ENCODE results near the gene TECTB.

Gene TECTB

DNA sequence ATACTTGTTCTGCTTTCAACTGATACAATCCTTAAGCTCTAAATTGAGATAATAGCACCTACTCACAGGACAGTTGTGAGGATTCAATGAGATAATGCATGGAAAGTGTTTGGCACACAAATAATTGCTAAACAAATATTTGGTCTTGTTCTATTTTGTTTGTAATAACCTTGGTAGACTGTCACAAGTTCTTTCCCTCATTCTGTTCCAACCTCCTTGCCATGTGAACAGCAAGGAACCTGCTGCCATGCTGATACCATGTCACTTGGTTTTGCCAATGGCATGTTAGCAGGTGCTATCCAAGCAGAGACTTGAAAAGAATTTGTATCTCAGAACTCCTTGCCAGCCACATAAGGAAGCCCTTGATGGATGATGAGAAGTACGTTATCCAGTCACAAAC lies 24.8 kb upstream of the TECTB start:
- no peak for FAIRE-seq
- TF ChIP-seq POLR2A (IDR thresholded peaks at IDR 0.05; ENCODE audit: low read depth, low read length) = no peak
- DNase-seq (ENCODE audit: insufficient read length, low spot score) = no peak

DNA sequence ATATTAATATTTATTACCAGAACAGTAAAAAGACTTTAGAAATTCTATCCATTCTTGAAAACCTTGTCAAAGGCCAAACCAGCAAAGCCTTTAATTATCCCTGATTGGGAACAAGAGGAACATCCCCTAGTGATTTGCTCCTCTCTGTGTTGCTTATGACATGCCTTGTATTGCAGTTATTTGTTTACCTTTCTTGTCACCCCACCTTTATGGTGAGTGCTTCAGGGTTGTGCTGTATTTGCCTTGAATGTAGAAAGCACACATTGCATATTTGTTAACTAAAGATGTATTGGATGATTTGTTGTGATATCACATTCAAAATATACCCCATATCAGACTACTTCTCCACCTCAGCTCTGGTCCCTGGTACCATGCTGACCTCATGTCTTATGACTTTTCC lies 23.5 kb upstream of the TECTB start:
- FAIRE-seq (no peak), DNase-seq (ENCODE audit: insufficient read length, low spot score) (no peak)
- TF ChIP-seq POLR2A (IDR thresholded peaks at IDR 0.05; ENCODE audit: low read depth, low read length) = no peak

DNA sequence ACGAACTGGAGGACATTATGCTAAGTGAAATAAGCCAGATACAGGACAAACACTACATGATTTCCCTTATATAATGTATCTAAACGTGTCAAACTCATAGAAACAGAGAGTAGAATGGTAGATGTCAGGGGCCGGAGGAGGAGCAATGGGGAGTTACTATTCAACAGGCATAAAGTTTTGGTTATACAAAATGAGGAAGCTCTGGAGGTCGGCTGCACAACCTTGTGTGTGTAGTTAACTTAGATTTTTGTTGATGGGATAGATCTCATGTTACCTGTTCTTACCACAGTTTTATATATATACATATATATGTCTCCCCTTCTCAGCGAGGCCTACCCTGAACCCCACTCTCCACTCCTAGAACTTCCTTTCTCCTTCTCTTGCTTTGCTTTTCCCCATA lies 22.4 kb upstream of the TECTB start:
- TF ChIP-seq POLR2A (IDR thresholded peaks at IDR 0.05; ENCODE audit: low read depth, low read length) = no peak
- DNase-seq (ENCODE audit: insufficient read length, low spot score) = no peak
- no peak for FAIRE-seq

DNA sequence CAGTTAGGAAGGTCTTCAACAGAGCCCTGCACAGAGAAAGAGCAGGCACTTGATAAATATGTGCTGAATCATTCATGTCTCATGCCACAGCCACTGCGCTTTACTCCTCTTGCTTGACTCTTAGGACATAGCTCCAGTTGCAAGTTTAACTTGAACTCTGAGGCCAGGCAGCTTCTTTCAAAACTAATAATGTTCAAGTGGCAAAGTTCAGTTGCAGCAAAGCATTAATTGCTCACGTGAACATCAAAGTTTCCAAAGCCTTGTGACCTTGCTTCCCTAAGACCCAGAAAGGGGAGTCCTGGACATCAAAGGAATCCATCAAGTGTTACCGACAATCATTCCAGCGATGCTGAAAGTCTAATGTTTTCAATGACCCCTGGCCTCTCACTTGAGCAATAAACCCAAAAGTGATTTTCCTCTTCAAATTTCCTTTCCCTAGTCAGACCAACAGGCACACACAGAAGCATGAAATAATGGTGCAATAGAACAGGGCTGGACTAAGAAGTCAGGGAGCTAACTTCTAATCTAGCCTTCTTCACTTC lies 21.8 kb upstream of the TECTB start:
- DNase-seq (ENCODE audit: insufficient read length, low spot score) (no peak), FAIRE-seq (no peak)
- TF ChIP-seq POLR2A (IDR thresholded peaks at IDR 0.05; ENCODE audit: low read depth, low read length) = no peak

DNA sequence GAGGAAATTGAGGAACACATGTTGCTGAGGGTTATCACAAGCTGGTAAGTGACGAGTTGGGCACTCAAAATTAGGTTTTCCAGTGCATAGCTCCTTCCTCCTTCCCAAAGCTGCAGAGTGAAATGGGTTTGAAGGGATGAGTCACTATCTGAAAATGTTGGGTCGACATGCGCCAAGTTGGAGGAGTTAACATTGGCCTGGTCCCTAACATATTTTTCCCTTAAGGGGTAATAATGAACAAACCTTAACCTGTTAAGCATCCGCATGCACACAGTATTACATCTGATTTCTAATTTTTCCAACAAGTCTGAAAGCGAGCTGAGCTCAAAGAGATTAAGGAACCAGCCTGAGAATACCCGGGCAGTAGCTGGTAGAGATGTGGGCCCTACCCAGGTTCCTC lies 20.7 kb upstream of the TECTB start:
- FAIRE-seq (no peak), DNase-seq (ENCODE audit: insufficient read length, low spot score) (no peak)
- TF ChIP-seq POLR2A (IDR thresholded peaks at IDR 0.05; ENCODE audit: low read depth, low read length) = no peak

GRCh38 chr10:112265745-112266144 lies 17.5 kb upstream of the TECTB start:
- DNase-seq (ENCODE audit: insufficient read length, low spot score) = no peak
- no peak for FAIRE-seq
- no peak for TF ChIP-seq POLR2A (IDR thresholded peaks at IDR 0.05; ENCODE audit: low read depth, low read length)

DNA sequence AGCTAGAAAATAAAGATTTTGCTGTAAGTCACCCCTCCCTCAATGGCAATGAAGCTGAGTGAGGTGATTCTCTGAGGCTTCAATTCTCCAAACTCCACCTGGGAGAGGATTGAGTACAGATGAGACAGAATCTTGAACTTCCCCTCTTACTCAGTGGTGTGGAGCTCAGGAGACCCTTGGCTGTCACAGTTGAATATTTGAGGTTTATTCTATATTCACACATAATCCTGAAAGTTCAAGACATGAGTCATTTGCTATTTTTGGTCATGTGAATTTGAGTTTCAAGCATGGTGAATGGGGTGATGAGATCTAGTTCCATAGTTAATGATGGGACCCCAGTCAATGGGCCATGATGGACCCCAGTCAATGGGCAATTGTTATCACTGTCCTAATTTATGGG lies 13.9 kb upstream of the TECTB start:
- DNase-seq (ENCODE audit: insufficient read length, low spot score) (no peak), FAIRE-seq (no peak)
- no peak for TF ChIP-seq POLR2A (IDR thresholded peaks at IDR 0.05; ENCODE audit: low read depth, low read length)

- FAIRE-seq = no peak
- DNase-seq (ENCODE audit: insufficient read length, low spot score) = no peak
- TF ChIP-seq POLR2A (IDR thresholded peaks at IDR 0.05; ENCODE audit: low read depth, low read length) = no peak
Measured at GRCh38 chr10:112271982-112272381, 11.2 kb upstream of the TECTB start.

DNA sequence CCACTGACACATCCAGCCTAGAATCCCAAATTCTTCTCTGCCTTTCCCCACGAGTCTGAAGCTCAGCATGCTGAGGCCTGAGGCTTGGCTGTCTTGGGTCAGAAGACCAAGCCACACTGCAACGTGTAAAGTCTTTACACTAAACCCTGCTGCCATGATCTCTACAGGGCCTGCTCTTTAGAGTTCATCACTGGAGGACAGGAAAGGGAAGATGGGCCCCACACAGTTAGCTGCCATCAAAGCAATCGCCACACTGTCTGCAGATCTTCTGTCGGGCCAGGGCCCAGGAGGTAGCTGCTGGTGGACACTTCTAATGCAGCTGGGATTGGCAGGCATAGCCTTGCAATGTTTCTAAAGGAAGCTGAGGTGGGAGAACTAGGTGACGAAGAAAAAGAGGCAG lies 8.4 kb upstream of the TECTB start:
- DNase-seq (ENCODE audit: insufficient read length, low spot score) (no peak), FAIRE-seq (no peak)
- no peak for TF ChIP-seq POLR2A (IDR thresholded peaks at IDR 0.05; ENCODE audit: low read depth, low read length)

GRCh38 chr10:112275512-112276245 lies 7.5 kb upstream of the TECTB start:
- TF ChIP-seq POLR2A (IDR thresholded peaks at IDR 0.05; ENCODE audit: low read depth, low read length) = no peak
- DNase-seq (ENCODE audit: insufficient read length, low spot score) (no peak), FAIRE-seq (no peak)

DNA sequence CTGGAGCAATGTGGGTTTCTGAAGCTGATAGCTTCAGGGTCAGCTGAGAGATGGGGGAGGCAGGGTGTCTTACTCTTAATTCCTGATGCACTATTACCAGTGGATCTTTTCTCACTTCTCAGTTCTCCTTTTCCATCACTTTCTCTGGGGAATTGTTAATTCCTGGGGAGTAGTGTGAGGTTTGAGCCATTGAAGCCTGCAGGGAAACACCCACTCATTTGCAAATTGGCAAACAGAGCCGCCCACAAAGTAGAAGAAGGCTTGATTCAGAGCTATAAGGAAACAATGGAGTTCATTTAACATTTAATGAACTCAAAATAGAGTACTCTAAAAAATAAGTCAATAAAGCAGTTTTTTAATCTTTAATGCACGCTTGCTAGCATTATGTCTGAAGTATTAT lies 4.3 kb upstream of the TECTB start:
- FAIRE-seq (no peak), DNase-seq (ENCODE audit: insufficient read length, low spot score) (no peak)
- TF ChIP-seq POLR2A (IDR thresholded peaks at IDR 0.05; ENCODE audit: low read depth, low read length) = no peak

- DNase-seq (ENCODE audit: insufficient read length, low spot score) (no peak), FAIRE-seq (no peak)
- TF ChIP-seq POLR2A (IDR thresholded peaks at IDR 0.05; ENCODE audit: low read depth, low read length) = no peak
Measured at GRCh38 chr10:112279433-112279832, 3.8 kb upstream of the TECTB start.

DNA sequence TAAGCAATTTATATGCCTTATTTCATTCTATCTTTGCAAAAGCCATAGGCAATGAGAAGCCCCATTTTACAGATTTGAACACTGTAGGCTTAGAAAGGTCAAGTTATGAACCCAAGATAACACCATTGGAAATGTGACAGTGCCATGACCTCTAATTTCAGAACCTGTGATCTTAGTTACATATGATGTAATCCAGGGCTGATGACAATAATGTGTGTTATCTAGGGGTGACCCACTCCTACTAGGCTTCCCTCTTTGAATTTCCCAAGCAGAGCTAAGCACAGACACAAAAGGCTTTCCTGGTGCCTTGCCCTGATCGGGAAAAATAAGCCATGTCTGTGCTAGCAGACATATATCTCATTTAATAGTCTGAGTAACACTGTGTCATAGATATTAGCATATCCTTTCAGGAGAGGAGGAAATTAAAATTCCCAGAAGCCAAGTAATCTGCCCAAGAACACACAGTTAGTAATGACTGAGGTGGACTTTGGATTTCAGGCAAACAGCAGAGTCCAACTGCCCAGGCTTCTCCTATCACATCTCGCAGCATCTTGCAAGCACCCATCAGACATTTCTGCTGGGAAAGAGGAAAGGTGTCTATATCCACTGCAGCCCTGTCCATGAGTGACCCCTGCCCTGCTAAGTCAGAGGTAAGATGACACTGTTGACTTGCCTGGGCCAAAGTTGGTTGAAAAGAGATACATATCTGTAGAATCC lies 2.8 kb upstream of the TECTB start:
- FAIRE-seq (no peak), DNase-seq (ENCODE audit: insufficient read length, low spot score) (no peak)
- TF ChIP-seq POLR2A (IDR thresholded peaks at IDR 0.05; ENCODE audit: low read depth, low read length) = no peak

DNA sequence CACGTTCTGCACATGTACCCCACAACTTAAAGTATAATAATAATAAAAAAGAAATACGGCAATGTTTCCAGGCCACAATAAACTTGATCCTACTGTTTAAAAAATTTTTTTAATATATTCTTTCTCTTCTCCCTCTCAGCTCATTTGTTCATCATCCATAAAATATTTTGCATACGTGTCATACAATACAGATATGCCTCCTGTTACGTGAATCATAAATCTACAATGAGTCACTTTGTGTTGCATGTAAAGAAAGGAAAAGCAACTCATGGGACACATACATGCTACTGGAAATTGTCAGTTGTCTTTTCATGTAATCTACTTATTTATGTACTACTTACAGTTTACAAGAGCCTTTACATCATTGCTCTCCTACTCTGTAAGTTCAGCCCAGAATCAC lies 1.1 kb upstream of the TECTB start:
- no peak for FAIRE-seq
- no peak for TF ChIP-seq POLR2A (IDR thresholded peaks at IDR 0.05; ENCODE audit: low read depth, low read length)
- DNase-seq (ENCODE audit: insufficient read length, low spot score) = no peak
